GM13976 (cell line): ENCODE measurements around the gene RBKS.
"Not testable (repeated sequence)": the region's sequence is repeated elsewhere in the genome, so short reads cannot be mapped to it uniquely, and the experiment has no call there.

Experiments
- DNase-seq: peaks from one replicate; pipeline ENCODE4 v3.0.0; 2012; ENCODE audit warnings: low spot score
- in situ Hi-C: fragments of 300-500 bp; cut with MboI; formaldehyde crosslinking; loops from one replicate; pipeline ENCODE4 v1.12.0; 2022; ENCODE audit warnings: low sequenced_read_pairs, mixed read lengths, inconsistent platforms; ENCODE audit not compliant: unreplicated experiment
- TF ChIP-seq, protein P1 (sequence below): IDR thresholded peaks from 2 replicates; pipeline ENCODE4 v1.5.1; 2012; ENCODE audit warnings: borderline replicate concordance, mild to moderate bottlenecking; ENCODE audit not compliant: insufficient read depth; ENCODE audit errors: extremely low read depth, missing control alignments, control extremely low read depth

The RBKS gene

DNA sequence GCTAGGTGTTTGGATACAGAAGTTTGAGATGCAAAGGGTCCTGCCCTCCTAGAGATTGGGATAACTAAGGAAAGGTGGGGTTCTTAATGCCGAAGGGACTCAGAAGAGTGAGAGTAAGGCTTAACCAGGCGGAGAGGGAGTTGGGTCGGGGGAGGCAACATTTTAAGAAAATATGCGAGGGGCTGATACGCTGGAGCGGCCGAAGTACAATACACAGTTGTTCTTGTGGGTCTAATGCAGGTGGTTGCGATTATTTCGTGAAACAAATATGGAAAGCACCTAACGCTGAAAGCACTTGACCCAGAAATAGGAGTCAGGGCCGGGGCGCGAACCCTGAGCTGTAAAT, 119.0 kb downstream of the RBKS start:
- TF ChIP-seq, protein P1, sequence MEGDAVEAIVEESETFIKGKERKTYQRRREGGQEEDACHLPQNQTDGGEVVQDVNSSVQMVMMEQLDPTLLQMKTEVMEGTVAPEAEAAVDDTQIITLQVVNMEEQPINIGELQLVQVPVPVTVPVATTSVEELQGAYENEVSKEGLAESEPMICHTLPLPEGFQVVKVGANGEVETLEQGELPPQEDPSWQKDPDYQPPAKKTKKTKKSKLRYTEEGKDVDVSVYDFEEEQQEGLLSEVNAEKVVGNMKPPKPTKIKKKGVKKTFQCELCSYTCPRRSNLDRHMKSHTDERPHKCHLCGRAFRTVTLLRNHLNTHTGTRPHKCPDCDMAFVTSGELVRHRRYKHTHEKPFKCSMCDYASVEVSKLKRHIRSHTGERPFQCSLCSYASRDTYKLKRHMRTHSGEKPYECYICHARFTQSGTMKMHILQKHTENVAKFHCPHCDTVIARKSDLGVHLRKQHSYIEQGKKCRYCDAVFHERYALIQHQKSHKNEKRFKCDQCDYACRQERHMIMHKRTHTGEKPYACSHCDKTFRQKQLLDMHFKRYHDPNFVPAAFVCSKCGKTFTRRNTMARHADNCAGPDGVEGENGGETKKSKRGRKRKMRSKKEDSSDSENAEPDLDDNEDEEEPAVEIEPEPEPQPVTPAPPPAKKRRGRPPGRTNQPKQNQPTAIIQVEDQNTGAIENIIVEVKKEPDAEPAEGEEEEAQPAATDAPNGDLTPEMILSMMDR: no peak
- in situ Hi-C loops: no loop called here
- DNase-seq: no peak

DNA sequence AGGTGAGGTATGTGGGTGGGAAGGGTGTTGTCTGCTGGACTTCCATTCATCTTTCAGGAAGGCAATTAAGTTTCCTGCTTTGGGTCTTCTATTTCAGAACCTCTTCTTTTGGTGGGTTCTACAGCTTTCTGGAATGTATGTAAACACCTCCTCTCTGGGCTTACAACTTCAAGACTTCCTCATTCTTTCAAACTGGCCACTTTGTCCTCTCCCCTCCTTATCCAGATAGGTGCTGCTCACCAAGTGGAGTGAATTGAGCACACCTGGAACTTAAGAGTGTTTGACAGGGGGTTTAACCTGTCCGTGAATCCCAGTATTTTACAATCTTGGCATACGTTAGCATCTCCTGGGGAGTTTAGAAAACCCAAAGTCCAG, 123.9 kb downstream of the RBKS start:
- in situ Hi-C loops: no loop called here
- DNase-seq: no peak
- TF ChIP-seq, protein P1: no peak

DNA sequence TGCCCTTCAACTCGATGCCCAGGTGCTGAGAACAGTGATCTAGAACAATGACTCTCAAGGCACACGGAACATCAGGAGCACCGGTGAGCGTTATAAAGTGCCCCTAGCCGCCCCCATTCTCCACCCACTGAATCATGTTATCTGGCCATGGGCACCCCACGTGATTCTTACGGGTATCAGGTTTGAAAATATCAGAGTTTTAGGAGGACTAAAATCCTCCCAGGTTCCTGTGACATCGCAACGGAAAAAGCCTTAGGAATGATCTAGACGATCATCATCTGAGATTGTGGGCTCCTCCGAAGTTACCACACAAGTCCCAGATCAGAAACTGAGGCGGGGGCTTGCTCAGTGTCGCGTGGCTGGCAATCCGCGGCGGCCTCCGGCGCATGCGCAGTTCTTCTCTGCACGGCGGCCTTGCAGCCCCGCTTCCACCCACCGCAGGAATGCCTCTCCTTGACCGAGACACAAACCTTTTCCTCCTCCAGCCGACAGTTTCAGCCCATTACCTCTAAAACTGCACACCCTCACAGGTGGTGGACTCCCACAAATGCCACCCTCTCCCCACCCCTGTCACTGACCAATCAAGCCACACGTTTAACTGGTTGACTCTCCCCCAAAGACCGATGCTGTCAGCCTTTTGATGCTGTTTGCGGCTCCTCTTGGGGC, 124.4 kb downstream of the RBKS start:
- DNase-seq: peak; percentile 55
- in situ Hi-C loops: no loop called here

DNA sequence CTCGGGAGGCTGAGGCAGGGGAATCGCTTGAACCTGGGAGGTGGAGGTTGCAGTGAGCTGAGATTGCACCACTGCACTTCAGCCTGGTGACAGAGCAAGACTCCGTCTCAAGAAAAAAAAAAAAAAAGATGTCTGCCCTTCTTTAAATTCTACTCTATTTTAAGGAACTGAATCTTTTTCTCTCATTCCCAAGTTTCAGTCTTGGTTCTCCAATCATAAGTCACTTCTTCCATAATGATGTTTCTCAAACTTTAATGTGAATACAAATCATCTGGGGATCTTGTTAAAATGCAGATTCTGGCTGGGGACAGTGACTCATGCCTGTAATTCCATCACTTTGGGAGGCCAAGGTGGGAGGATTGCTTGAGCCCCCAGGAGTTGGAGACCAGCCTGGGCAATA, 125.7 kb downstream of the RBKS start:
- in situ Hi-C loops, DNase-seq: not testable (repeated sequence)

More for the DNA sequence above, 124.4 kb downstream of the RBKS start:
- TF ChIP-seq, protein P1: no peak

DNA sequence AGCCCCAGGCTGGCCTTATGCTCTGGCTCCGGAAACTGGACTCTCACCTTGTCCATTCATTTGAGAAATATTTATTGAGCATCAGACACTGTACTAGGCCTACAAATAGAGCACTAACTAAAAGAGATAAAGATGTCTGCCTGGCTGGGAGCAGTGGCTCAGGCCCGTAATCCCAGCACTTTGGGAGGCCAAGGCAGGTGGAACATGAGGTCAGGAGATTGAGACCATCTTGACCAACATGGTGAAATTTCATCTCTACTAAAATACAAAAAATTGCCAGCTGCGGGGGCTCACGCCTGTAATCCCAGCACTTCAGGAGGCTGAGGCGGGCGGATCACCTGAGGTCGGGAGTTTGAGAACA, 126.3 kb downstream of the RBKS start:
- TF ChIP-seq, protein P1: no peak
- in situ Hi-C loops: no loop called here
- DNase-seq: no peak

DNA sequence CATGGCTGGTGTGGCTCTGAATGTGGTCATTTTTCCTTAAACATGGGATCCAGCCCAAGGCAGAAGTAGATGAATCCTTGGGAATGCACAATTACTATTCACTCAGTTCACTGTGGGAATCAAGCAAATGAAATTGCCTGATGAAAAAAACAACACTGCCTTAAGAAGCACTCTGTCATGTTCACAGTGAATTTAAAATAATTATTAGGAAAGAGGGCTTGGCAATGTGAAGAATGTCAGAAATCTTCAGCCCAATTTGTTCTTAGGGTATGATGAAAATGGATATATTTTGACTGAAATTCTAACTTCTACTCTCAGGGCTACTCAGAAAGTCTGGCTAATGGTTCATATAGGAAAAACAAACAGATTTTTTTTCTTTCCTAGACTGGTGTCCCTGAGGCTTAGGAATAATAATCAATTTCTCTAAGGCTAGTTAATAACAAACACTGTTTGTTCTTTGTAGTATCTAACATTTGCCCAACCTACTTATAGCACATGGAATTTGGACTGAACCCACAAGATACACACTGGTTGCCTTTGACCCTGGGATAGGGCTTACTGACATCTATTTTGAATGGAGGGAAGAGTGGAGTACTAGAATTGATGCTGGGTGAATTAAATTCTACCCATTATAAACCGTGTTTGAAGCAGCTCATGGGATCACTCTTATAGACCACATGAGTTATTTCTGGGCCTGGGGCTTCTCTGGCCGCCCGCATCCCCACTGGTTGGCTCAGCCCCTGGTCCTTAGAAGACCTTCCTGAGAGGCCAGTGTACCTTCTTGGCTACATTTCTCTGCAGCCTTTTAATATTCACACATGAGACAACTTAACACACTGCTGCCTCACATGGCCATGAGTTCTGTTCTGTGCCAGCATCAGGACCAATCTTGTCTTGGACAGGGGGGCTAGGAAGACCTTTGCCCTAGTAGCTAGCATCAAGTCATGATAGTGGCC, 127.0 kb downstream of the RBKS start:
- in situ Hi-C loops: no loop called here
- TF ChIP-seq, protein P1: no peak
- DNase-seq: no peak

DNA sequence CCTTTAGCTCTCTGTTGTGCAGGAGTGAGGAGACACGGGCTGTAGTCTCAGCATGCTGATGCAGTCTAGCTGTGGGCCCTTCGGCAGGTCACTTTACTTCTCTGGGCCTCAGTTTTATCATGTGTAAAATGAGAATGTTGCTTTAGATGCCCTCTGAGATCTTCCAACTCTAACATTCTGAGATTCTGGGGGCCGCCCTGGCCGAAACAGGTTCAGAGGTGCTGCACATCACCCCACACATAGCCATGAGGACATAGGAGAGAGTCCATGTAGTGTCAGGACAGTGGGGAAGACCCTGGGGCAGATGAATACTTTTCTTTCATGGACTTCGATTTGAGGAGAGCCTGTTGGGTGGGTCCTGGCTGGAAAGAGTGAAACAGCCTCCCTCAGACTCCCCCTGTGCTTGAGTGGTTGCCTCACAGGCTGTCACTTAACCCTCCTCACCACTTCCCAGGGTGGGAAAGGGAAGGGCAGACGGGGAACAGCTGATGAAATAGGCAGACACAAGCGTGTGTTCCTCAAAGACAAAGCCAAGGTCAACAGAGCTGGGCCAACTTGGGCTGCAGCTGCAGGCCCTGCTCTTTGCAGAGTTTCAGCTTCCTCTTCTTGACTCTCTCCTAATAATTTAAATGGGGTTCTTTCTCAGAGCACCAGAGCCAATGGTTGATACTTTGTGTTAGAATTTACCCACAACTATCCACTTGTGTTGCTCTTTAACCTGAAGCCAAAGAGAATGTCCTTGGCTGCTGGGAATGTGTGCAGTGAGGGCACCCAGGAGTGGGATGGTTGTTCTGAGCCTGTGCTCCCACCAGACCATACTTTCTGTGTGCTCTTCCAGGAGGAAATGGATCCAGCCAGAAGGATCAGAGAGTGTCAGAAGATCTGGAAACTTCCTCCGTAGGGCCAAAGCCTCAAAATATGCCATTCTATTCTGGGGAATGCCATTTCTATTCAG, 133.4 kb downstream of the RBKS start:
- no peak for DNase-seq
- in situ Hi-C loops: no loop called here
- TF ChIP-seq, protein P1: no peak
